AG08396 (cell line): ENCODE results near the gene RHBDL1.

ENCODE experiments used
- DNase-seq: peaks from one replicate; pipeline ENCODE4 v3.0.0; 2012; ENCODE audit warnings: low spot score, mixed read lengths

Gene RHBDL1

DNA sequence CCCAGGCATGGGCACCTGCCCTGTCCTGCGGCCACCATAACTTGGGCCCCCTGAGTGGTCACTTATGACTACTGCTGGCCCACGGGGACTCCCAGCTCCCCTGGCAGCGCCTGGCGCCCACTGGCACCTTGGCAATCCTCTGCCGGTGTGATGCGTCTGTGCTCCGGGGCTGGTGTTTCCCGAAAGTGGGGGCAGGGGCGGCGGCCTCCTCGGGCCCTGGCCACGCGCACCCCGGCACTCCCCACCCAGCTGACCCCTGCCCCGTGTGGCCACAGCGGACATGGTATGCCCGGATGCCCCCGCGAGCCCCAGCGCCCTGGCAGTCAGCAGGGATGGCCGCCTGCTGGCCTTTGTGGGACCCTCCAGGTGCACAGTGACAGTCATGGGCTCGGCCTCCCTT is 18.0 kb upstream of the RHBDL1 start:
- DNase-seq = no peak

- DNase-seq = no peak
Observed at GRCh38 chr16:658679-659571, 16.5 kb upstream of the RHBDL1 start.

DNA sequence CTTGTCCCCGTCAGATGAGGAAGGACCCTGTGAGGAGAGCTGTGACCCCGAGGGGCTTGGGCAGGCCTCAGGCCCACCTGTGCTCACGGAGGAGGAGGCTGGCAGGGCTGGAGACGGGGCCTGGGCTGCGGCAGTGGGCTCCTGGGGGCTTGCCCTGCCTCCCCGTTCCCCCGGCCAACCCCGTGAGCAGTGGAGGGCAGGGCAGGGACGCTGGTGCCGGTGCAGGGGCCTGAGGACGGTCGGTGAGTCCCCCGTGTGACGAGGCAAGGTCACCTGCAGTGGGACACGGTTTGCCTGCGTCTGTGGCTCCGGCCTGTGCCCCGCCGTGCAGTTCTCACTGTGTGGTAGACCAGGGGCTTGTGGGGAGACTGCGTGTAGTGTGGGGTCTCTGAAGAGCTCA is 15.9 kb upstream of the RHBDL1 start:
- no peak for DNase-seq

- DNase-seq = no peak
Observed at GRCh38 chr16:660132-660458, 15.4 kb upstream of the RHBDL1 start.

DNA sequence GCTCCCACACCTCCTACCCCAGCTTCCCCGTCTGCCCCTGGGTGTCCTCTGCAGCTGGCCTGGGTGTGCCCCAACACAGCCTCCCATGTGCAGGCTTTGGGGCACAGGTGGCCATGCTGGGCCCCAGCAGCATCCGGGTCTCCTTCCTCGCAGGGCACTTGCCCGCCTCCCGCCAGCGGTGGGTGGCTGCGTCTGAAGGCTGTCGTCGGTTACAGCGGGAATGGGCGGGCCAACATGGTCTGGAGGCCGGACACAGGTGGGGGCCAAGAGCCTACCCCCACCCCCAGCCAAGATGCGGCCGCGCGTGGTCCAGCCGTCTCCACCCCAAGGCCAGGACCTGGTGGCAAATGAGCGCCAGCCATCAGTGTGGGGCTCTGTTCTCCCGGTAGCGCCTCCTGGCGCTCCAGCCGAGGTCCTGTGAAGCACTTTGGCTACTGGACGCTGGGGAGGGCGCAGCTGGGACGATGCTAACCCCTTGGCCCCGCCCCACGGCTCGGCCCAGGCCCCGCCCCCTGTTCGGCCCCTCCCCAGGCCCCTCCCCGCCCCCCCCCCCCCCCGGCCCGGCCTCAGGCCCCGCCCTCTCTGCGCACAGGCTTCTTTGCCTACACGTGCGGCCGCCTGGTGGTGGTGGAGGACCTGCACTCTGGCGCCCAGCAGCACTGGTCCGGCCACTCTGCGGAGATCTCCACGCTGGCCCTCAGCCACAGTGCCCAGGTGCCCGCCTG is 14.8 kb upstream of the RHBDL1 start:
- DNase-seq = peak; percentile 83

GRCh38 chr16:661184-661821 is 14.2 kb upstream of the RHBDL1 start:
- no peak for DNase-seq

DNA sequence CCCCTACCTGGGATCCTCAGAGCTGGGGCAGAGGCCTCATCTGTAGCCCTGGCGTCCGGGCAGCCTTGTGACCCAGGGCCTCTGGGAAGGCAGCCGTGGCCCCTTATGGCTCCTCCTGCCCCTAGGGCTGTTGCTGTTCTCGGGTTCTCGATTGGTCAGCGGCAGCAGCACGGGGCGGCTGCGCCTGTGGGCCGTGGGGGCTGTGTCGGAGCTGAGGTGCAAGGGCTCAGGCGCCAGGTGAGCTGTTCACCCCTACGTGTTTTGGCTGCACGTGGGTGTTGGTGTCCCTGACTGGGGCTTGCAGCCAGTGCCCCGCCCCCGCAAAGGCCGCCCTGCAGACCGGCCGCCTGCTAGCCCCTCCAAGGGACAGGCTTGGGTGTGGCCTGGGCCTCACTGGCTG is 13.4 kb upstream of the RHBDL1 start:
- no peak for DNase-seq

DNA sequence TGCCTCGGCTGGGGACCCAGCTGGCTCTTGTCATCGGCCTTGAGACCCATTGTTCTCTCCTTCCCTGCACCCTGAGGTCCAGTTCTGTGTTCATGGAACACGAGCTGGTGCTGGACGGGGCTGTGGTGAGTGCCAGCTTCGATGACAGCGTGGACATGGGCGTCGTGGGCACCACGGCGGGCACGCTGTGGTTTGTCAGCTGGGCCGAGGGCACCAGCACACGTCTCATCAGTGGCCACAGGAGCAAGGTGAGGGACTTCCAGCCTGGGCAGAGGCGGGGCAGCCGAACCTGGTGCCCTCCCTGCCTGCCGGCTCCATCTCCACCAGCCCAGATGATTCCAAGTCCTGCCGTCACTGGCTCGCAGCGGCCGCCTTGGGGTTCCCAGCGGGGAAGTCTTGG is 12.9 kb upstream of the RHBDL1 start:
- no peak for DNase-seq

- no peak for DNase-seq
Observed at GRCh38 chr16:666572-666971, 8.9 kb upstream of the RHBDL1 start.

DNA sequence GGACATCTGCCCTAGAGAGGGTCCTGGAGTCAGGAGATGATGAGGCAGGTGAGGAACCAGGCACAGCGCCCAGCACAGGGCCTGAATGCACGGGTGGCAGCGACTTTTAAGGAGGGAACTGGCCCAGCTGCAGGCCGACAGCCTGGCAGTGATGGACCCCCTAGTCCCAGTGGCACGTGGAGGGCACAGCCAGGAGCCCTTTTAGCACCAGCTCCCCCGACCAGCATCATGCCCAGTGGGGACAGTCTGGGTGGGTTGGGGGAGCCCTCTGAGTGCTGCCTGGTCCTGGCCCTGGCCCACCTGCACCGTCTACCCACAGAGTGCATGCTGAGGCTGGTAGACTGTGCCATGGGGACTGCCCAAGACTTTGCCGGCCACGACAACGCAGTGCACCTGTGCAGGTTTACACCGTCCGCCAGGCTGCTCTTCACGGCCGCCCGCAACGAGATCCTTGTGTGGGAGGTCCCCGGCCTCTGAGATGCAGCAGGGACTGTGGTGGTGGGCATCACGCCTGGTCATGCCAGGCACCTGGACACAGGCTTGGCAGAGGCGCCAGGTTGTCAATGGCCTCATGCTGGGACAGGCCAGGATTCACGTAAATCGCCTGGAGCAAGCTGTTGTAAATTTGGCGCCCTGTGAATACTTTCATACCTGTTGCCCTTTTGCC is 8.2 kb upstream of the RHBDL1 start:
- no peak for DNase-seq

- peak; percentile 95 for DNase-seq
Observed at GRCh38 chr16:667780-668518, 7.5 kb upstream of the RHBDL1 start, which contains the start of gene RHOT2. Gene RHOT2 (plus strand): TSS chr16:668132. CDS start chr16:668200, 68 bp downstream.

GRCh38 chr16:668519-669171 is 6.8 kb upstream of the RHBDL1 start:
- no peak for DNase-seq

DNA sequence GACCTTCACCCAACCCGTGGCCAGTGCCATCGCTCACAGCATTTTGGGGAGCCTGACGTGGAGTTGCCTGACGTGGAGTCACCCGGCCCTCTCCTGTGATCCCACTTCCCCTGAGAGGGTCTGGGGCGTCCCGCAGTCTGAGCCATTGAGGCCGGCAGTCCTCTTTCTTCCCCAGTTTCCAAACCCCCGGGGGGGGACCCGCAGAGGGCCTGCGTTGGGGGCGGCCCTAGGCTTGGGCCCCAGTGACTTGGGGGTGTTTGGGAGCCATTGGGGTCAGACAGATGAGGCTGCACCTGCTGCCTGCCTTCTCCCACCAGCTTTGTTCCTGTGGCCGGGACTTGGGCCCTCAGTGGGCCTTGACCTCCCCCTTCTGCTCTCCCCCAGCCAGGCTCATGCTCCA is 5.8 kb upstream of the RHBDL1 start:
- DNase-seq = no peak

DNA sequence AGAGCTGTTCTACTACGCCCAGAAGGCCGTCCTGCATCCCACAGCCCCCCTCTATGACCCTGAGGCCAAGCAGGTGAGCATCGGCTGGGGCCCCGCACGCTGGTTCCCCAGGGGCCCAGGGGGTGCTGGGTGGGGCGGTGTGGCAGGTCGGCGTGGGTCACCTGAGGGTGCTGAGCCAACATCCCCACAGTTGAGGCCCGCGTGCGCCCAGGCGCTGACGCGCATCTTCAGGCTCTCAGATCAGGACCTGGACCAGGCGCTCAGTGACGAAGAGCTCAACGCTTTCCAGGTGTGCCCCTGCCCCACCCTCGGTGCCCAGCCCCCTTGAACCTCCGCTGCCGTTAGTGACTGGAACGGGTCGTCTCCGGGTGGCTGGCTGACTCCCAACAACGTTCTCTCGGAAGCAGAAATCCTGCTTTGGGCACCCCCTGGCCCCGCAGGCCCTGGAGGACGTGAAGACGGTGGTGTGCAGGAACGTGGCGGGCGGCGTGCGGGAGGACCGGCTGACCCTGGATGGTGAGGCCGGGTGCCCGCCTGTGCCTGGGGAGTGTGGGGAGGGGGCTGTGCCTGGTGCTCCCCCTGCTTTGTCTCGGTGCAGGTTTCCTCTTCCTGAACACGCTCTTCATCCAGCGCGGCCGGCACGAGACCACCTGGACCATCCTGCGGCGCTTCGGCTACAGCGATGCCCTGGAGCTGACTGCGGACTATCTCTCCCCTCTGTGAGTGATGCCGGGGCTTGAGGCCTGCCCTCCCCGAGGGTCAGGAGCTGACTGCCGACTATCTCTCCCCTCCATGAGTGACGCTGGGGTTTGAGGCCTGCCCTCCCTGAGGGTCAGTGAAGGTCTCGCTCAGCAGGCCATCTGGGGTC is 4.8 kb upstream of the RHBDL1 start:
- no peak for DNase-seq

DNA sequence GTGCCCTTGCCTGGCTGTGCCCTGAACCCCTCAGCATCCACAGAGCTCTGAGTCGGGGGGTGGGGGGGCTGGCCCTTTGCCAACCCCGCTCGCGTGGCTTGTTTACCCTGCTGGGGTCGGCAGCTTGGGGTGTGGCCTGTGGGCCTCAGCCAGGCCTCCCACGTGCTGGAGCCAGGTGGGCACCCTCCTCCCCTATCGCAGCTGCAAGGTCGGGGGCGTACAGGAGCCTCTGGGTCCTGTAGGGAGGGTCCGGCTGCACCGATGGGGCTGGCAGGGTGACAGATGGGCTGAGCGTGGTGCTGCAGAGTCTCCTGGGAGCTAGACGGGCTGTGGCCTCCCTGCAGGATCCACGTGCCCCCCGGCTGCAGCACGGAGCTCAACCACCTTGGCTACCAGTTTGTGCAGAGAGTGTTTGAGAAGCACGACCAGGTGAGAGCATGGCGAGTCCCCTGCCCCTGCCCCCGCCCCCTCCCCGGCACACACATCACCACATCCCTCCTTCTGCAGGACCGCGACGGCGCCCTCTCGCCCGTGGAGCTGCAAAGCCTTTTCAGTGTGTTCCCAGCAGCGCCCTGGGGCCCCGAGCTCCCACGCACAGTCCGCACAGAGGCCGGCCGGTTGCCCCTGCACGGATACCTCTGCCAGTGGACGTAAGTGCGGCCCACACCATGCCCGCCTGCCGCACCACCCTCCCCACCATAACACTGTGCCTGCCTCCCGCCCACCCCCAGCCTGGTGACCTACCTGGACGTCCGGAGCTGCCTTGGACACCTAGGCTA is 3.9 kb upstream of the RHBDL1 start:
- no peak for DNase-seq

- DNase-seq = no peak
Observed at GRCh38 chr16:672371-672770, 3.1 kb upstream of the RHBDL1 start.

DNA sequence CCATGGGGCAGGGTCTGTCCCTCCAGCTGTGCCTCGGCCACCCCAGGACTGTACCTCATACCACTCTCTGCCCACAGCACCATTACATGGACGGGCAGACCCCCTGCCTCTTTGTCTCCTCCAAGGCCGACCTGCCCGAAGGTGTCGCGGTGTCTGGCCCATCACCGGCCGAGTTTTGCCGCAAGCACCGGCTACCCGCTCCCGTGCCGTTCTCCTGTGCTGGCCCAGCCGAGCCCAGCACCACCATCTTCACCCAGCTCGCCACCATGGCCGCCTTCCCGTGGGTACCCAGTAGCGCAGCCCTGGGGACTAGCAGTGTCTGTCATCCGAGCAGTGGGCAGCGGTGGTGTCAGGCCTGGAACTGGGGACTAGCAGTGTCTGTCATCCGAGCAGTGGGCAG is 2.6 kb upstream of the RHBDL1 start:
- DNase-seq = no peak

DNA sequence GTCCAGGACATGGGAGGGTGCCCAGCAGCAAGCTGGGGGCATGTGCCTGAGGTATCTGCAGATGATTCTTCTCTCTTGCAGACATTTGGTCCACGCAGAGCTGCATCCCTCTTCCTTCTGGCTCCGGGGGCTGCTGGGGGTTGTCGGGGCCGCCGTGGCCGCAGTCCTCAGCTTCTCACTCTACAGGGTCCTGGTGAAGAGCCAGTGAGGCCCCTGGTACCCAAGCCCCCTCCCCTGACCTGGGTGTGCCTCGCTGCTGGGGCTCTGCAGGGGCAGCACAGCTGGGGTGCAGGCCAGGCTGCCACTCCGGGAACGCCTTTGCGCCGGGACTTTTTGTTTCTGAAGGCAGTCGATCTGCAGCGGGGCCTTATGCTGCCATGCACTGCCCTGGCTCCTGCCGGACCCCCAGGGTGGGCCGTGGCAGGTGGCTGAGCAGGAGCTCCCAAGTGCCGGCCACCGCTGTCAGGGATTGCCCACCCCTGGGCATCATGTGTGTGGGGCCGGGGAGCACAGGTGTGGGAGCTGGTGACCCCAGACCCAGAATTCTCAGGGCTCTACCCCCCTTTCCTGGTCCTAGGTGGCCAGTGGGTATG is 2.0 kb upstream of the RHBDL1 start:
- no peak for DNase-seq
